WTC11 (cell line): ENCODE data around the gene NUDT15. TPM values are rescaled to one million over a fixed set of nuclear protein-coding genes. Genes with fewer than 3 reads are reported as not detected.
A peak's percentile ranks its signal among the peaks of the same experiment; 100 is the strongest.

Experiments
- ATAC-seq: fragments of 200-7000 bp; cut with Tn5 transposase; 2 replicates; pipeline ENCODE4 v1.10.0; 2021; ENCODE audit warnings: mild to moderate bottlenecking, moderate library complexity
- CTCF ChIA-PET: fragments of 300-600 bp; sonication (Branson Sonifier 250); formaldehyde crosslinking; loops from one replicate; lab custom pipeline; 2021; ENCODE audit warnings: antibody characterized with exemption; lab: Charles Lee
- POLR2A ChIA-PET: fragments of 350-600 bp; sonication (Branson Sonifier 250); formaldehyde crosslinking; loops from one replicate; lab custom pipeline; 2021; ENCODE audit warnings: antibody characterized with exemption; lab: Charles Lee
- DNase-seq: peaks from one replicate; pipeline ENCODE4 v3.0.0; 2021; ENCODE audit warnings: low spot score
- H3K27ac Mint-ChIP-seq: 2 replicates; pipeline ENCODE4 v1.8.0; 2021; ENCODE audit warnings: mixed read lengths
- H3K27me3 Mint-ChIP-seq: 2 replicates; pipeline ENCODE4 v1.8.0; 2021; ENCODE audit warnings: low read depth, mild to moderate bottlenecking, moderate library complexity, mixed read lengths
- H3K36me3 Mint-ChIP-seq: 2 replicates; pipeline ENCODE4 v1.8.0; 2021; ENCODE audit warnings: mixed read lengths
- H3K4me1 Mint-ChIP-seq: 2 replicates; pipeline ENCODE4 v1.8.0; 2022; ENCODE audit warnings: mixed read lengths
- H3K4me3 Mint-ChIP-seq: 2 replicates; pipeline ENCODE4 v1.8.0; 2021; ENCODE audit warnings: mild to moderate bottlenecking, moderate library complexity, mixed read lengths
- H3K9me3 Mint-ChIP-seq: 2 replicates; pipeline ENCODE4 v1.8.0; 2021; ENCODE audit warnings: mixed read lengths
- ATF2 ChIP-seq: sonication (generic); formaldehyde crosslinking; IDR thresholded peaks from 2 replicates; pipeline ENCODE4 v1.8.1; 2022; ENCODE audit warnings: low read depth, missing genetic modification reagents, borderline replicate concordance
- CREM ChIP-seq: sonication (generic); formaldehyde crosslinking; IDR thresholded peaks from 2 replicates; pipeline ENCODE4 v1.8.1; 2022; ENCODE audit warnings: mild to moderate bottlenecking, missing genetic modification reagents, moderate library complexity
- E2F5 ChIP-seq: sonication (generic); formaldehyde crosslinking; IDR thresholded peaks from 2 replicates; pipeline ENCODE4 v1.8.1; 2022; ENCODE audit warnings: mild to moderate bottlenecking, moderate library complexity, missing genetic modification reagents
- ESRRA ChIP-seq: sonication (generic); formaldehyde crosslinking; IDR thresholded peaks from 2 replicates; pipeline ENCODE4 v1.8.1; 2022; ENCODE audit warnings: mild to moderate bottlenecking, missing genetic modification reagents, borderline replicate concordance
- GTF2I ChIP-seq: fragments of 250-450 bp; sonication (Bioruptor Pico); conservative IDR thresholded peaks from 2 replicates; pipeline ENCODE4 v1.4.0; 2021; ENCODE audit warnings: mild to moderate bottlenecking
- KAT7 ChIP-seq: sonication (generic); formaldehyde crosslinking; IDR thresholded peaks from 2 replicates; pipeline ENCODE4 v1.8.1; 2023; ENCODE audit warnings: missing genetic modification reagents, mild to moderate bottlenecking, borderline replicate concordance
- MYBL2 ChIP-seq: sonication (generic); formaldehyde crosslinking; IDR thresholded peaks from 2 replicates; pipeline ENCODE4 v1.8.1; 2023; ENCODE audit warnings: mild to moderate bottlenecking, moderate library complexity, missing genetic modification reagents
- NR1H2 ChIP-seq: sonication (generic); formaldehyde crosslinking; IDR thresholded peaks from 2 replicates; pipeline ENCODE4 v1.9.0; 2021; ENCODE audit warnings: mild to moderate bottlenecking, moderate library complexity, missing genetic modification reagents
- SMAD4 ChIP-seq: sonication (generic); formaldehyde crosslinking; IDR thresholded peaks from 2 replicates; pipeline ENCODE4 v1.8.0; 2022; ENCODE audit warnings: mild to moderate bottlenecking, missing genetic modification reagents
- SP1 ChIP-seq: sonication (generic); formaldehyde crosslinking; conservative IDR thresholded peaks from 2 replicates; pipeline ENCODE4 v1.8.1; 2022; ENCODE audit warnings: missing genetic modification reagents
- USF2 ChIP-seq: sonication (generic); formaldehyde crosslinking; IDR thresholded peaks from 2 replicates; pipeline ENCODE4 v1.8.1; 2023; ENCODE audit warnings: mild to moderate bottlenecking, missing genetic modification reagents, moderate library complexity
- ZNF232 ChIP-seq: sonication (generic); formaldehyde crosslinking; IDR thresholded peaks from 2 replicates; pipeline ENCODE4 v1.8.0; 2022; ENCODE audit warnings: mild to moderate bottlenecking, missing genetic modification reagents
- ZNF423 ChIP-seq: fragments of 250-450 bp; sonication (Bioruptor Pico); IDR thresholded peaks from 2 replicates; pipeline ENCODE4 v2.1.2; 2022; ENCODE audit warnings: mild to moderate bottlenecking, moderate library complexity
- total RNA-seq: library from RNA; stranded (reverse); gene quantifications from 3 replicates; pipeline ENCODE4 v1.2.3, GENCODE V29; 2021
- TF ChIP-seq, protein P1 (sequence below): sonication (generic); formaldehyde crosslinking; IDR thresholded peaks from 2 replicates; pipeline ENCODE4 v1.8.1; 2023; ENCODE audit warnings: mild to moderate bottlenecking, missing genetic modification reagents, borderline replicate concordance
- TF ChIP-seq, protein P2 (sequence below): fragments of 200-600 bp; IDR thresholded peaks from 2 replicates; pipeline ENCODE4 v1.8.0; 2022; ENCODE audit warnings: antibody characterized with exemption

Gene NUDT15
- total RNA-seq, 1 experiment from 2014 or later: 48.8 TPM

GRCh38 chr13:48093588-48093987, 56.1 kb downstream of the NUDT15 start:
- H3K4me1 Mint-ChIP-seq: peaks cover 25% of the 10 kb centered on the region; the same call in 1 of the 2 replicates
- H3K27ac Mint-ChIP-seq: peak overlapping the region; percentile 74; the same call in 1 of the 2 replicates
- DNase-seq (no peak), ATAC-seq (no peak)
- ChIA-PET CTCF (no interaction called here), POLR2A (interaction anchor here (2.0 kb wide), 1 partner anchor 56 kb away, joined by 7 read pairs; the partner anchor contains the start of gene NUDT15)
- H3K9me3 Mint-ChIP-seq: peaks cover 9% of the 10 kb centered on the region
- TF ChIP-seq ATF2: no peak
- TF ChIP-seq SMAD4 (CRISPR knock-in tag): no peak
- TF ChIP-seq SP1: no peak
- TF ChIP-seq, protein P1, sequence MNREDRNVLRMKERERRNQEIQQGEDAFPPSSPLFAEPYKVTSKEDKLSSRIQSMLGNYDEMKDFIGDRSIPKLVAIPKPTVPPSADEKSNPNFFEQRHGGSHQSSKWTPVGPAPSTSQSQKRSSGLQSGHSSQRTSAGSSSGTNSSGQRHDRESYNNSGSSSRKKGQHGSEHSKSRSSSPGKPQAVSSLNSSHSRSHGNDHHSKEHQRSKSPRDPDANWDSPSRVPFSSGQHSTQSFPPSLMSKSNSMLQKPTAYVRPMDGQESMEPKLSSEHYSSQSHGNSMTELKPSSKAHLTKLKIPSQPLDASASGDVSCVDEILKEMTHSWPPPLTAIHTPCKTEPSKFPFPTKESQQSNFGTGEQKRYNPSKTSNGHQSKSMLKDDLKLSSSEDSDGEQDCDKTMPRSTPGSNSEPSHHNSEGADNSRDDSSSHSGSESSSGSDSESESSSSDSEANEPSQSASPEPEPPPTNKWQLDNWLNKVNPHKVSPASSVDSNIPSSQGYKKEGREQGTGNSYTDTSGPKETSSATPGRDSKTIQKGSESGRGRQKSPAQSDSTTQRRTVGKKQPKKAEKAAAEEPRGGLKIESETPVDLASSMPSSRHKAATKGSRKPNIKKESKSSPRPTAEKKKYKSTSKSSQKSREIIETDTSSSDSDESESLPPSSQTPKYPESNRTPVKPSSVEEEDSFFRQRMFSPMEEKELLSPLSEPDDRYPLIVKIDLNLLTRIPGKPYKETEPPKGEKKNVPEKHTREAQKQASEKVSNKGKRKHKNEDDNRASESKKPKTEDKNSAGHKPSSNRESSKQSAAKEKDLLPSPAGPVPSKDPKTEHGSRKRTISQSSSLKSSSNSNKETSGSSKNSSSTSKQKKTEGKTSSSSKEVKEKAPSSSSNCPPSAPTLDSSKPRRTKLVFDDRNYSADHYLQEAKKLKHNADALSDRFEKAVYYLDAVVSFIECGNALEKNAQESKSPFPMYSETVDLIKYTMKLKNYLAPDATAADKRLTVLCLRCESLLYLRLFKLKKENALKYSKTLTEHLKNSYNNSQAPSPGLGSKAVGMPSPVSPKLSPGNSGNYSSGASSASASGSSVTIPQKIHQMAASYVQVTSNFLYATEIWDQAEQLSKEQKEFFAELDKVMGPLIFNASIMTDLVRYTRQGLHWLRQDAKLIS: no peak
- no peak for TF ChIP-seq KAT7 (CRISPR knock-in tag)
- no peak for TF ChIP-seq MYBL2 (CRISPR knock-in tag)
- TF ChIP-seq E2F5 (CRISPR knock-in tag): no peak
- no peak for TF ChIP-seq ZNF232 (CRISPR knock-in tag)
- no peak for TF ChIP-seq CREM (CRISPR knock-in tag)
- TF ChIP-seq ESRRA (CRISPR knock-in tag): no peak
- TF ChIP-seq, all 79 proteins: peak for 0
- Mint-ChIP-seq H3K36me3 (0 out of 2 replicates have a peak, but pooled peaks cover 3% of the 10 kb centered on the region), H3K27me3 (no peaks in the 10 kb centered on the region), H3K4me3 (peak overlapping the region; percentile 95)

DNA sequence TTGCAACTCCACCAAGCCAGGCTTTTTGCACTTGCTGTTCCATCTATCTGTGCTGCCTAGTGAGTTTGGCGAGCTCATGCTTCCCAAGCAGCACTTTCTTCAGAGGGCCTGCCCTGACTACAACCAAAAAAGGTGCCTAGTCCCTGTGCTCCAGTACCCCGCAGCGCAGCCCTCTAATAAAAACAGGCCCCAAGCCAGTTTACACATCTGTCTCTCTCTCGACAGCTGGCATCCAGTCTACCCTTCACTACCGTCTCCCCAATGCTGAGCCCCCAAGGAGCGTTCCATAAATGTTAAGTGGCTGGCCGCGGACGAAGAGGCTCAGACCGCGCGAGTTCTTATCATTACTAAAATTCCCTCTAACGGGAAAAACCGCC, 56.9 kb downstream of the NUDT15 start:
- TF ChIP-seq USF2 (CRISPR knock-in tag): no peak
- TF ChIP-seq, protein P2, sequence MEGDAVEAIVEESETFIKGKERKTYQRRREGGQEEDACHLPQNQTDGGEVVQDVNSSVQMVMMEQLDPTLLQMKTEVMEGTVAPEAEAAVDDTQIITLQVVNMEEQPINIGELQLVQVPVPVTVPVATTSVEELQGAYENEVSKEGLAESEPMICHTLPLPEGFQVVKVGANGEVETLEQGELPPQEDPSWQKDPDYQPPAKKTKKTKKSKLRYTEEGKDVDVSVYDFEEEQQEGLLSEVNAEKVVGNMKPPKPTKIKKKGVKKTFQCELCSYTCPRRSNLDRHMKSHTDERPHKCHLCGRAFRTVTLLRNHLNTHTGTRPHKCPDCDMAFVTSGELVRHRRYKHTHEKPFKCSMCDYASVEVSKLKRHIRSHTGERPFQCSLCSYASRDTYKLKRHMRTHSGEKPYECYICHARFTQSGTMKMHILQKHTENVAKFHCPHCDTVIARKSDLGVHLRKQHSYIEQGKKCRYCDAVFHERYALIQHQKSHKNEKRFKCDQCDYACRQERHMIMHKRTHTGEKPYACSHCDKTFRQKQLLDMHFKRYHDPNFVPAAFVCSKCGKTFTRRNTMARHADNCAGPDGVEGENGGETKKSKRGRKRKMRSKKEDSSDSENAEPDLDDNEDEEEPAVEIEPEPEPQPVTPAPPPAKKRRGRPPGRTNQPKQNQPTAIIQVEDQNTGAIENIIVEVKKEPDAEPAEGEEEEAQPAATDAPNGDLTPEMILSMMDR: no peak
- TF ChIP-seq NR1H2 (CRISPR knock-in tag): no peak
- no peak for TF ChIP-seq ZNF423 (CRISPR knock-in tag)
- TF ChIP-seq GTF2I (CRISPR knock-in tag): no peak
- CTCF ChIA-PET: interaction anchor here (0.8 to 1.6 kb wide), 9 partner anchors 10 to 296 kb away, joined by 3 to 12 read pairs (median 5); partner anchors contain the start of gene NUDT15
- no peak for ATAC-seq
- 0 out of 2 replicates have a peak, but pooled peaks cover 3% of the 10 kb centered on the region for H3K36me3 Mint-ChIP-seq
- H3K4me1 Mint-ChIP-seq: peaks cover 25% of the 10 kb centered on the region; the same call in 1 of the 2 replicates
- POLR2A ChIA-PET: interaction anchor here (1.0 to 2.0 kb wide), 3 partner anchors 15 to 507 kb away, joined by 3 to 7 read pairs (median 4); partner anchors contain the start of gene NUDT15
- DNase-seq: no peak
- H3K27me3 Mint-ChIP-seq: peaks cover 5% of the 10 kb centered on the region; the same call in 1 of the 2 replicates
- H3K4me3 Mint-ChIP-seq: peak overlapping the region; percentile 95
- peaks cover 9% of the 10 kb centered on the region for H3K9me3 Mint-ChIP-seq
- H3K27ac Mint-ChIP-seq: peak overlapping the region; percentile 90
